Measurements from ENCODE around the gene SV2C.

DNA sequence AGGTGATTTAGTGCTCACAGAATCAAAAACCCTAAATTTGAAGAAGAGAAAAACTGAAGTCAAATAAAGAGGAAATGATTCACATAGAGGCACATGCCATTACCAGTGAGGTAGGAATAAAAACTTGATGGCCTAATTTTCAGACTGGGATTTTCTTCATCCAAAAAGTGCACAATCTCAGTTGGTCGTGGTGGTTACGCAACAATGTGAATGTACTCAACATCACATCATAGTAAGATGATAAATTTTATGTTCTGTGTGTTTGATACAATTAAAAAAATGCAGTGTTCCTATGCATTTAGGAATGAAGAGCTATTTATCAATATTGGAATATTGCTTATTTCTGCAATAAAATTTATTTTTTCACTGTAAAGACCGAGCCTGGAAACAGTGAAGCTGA is 60.7 kb downstream of the SV2C start:
- TF ChIP-seq ESRRG (CRISPR knock-in tag; IDR thresholded peaks at IDR 0.05): no peak
- TF ChIP-seq RARB (CRISPR knock-in tag; IDR thresholded peaks at IDR 0.05): no peak
- TF ChIP-seq, protein P1, sequence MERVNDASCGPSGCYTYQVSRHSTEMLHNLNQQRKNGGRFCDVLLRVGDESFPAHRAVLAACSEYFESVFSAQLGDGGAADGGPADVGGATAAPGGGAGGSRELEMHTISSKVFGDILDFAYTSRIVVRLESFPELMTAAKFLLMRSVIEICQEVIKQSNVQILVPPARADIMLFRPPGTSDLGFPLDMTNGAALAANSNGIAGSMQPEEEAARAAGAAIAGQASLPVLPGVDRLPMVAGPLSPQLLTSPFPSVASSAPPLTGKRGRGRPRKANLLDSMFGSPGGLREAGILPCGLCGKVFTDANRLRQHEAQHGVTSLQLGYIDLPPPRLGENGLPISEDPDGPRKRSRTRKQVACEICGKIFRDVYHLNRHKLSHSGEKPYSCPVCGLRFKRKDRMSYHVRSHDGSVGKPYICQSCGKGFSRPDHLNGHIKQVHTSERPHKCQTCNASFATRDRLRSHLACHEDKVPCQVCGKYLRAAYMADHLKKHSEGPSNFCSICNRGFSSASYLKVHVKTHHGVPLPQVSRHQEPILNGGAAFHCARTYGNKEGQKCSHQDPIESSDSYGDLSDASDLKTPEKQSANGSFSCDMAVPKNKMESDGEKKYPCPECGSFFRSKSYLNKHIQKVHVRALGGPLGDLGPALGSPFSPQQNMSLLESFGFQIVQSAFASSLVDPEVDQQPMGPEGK (CRISPR knock-in tag; IDR thresholded peaks at IDR 0.05; ENCODE audit: borderline replicate concordance): no peak
- no peak for TF ChIP-seq ZFP3 (CRISPR knock-in tag; IDR thresholded peaks at IDR 0.05)
- TF ChIP-seq BACH2 (CRISPR knock-in tag; IDR thresholded peaks at IDR 0.05; ENCODE audit: borderline replicate concordance): no peak
- no peak for TF ChIP-seq TCF4 (CRISPR knock-in tag; IDR thresholded peaks at IDR 0.05; ENCODE audit: borderline replicate concordance)
- TF ChIP-seq PPARA (CRISPR knock-in tag; IDR thresholded peaks at IDR 0.05; ENCODE audit: borderline replicate concordance): no peak
- TF ChIP-seq SNAI2 (CRISPR knock-in tag; IDR thresholded peaks at IDR 0.05): no peak
- no peak for TF ChIP-seq CSDC2 (CRISPR knock-in tag; IDR thresholded peaks at IDR 0.05)
- no peak for TF ChIP-seq TOX (CRISPR knock-in tag; IDR thresholded peaks at IDR 0.05; ENCODE audit: borderline replicate concordance)
- no peak for TF ChIP-seq ISL1 (CRISPR knock-in tag; IDR thresholded peaks at IDR 0.05)

Measured in SK-N-SH treated with all-trans-retinoic acid at 6 μM for 48 hours (cell line).